SK-N-SH (cell line): ENCODE measurements around the gene TAMM41. TPM values are rescaled to one million over a fixed set of nuclear protein-coding genes. Genes with fewer than 3 reads are reported as not detected.
A peak's percentile ranks its signal among the peaks of the same experiment; 100 is the strongest.

ENCODE experiments used
- CTCF ChIA-PET: fragments of 300-600, 350-600 bp; formaldehyde crosslinking; extraction: SDS; loops from one replicate; lab custom pipeline; 2021; lab: Yijun Ruan, JAX
- POLR2A ChIA-PET: fragments of 350-600 bp; sonication (Branson Sonifier 250); formaldehyde crosslinking; extraction: SDS; loops from one replicate; lab custom pipeline; 2020; ENCODE audit warnings: antibody characterized with exemption, inconsistent platforms; lab: Yijun Ruan, JAX
- DNase-seq: peaks from one replicate; pipeline ENCODE4 v3.0.0; 2012
- H2AFZ ChIP-seq: fragments of 200-600 bp; sonication (generic); 2 replicates; pipeline ENCODE4 v1.8.1; 2016; ENCODE audit warnings: antibody characterized with exemption, mild to moderate bottlenecking, low read depth
- H3F3A ChIP-seq: fragments of 200-600 bp; sonication (generic); replicated peaks from 2 replicates; pipeline ENCODE3; 2016; ENCODE audit warnings: antibody characterized with exemption, mild to moderate bottlenecking; ENCODE audit not compliant: insufficient read depth
- H3K27ac ChIP-seq, 2 experiments: fragments of 200-500 bp in 1 of 2; fragments of 200-600 bp in 1 of 2; sonication (Bioruptor generic) in 1 of 2; sonication (generic), shearing (Covaris generic) in 1 of 2; 2 replicates each; pipeline versions ENCODE4 v1.5.1 to v1.6.1; 2014 to 2016; ENCODE audit warnings: low read depth in 2 of 2, inconsistent platforms in 1 of 2, low read length in 1 of 2, mild to moderate bottlenecking in 1 of 2, mixed read lengths in 1 of 2
- H3K27me3 ChIP-seq: fragments of 200-600 bp; sonication (generic), shearing (Covaris generic); 2 replicates; pipeline ENCODE4 v1.6.1; 2016; ENCODE audit warnings: mixed run types; ENCODE audit not compliant: insufficient read depth
- H3K36me3 ChIP-seq, 2 experiments: fragments of 200-500 bp in 1 of 2; fragments of 200-600 bp in 1 of 2; sonication (Bioruptor generic) in 1 of 2; sonication (generic) in 1 of 2; replicated peaks in 1 of 2; 2 replicates each; pipeline versions ENCODE3 to v1.5.1; 2014 to 2016; ENCODE audit warnings: low read length in 1 of 2, mild to moderate bottlenecking in 1 of 2; ENCODE audit not compliant: insufficient read depth in 2 of 2, control insufficient read depth in 1 of 2
- H3K4me1 ChIP-seq, 2 experiments: fragments of 200-500 bp in 1 of 2; fragments of 200-600 bp in 1 of 2; sonication (Bioruptor generic) in 1 of 2; sonication (generic), shearing (Covaris generic) in 1 of 2; 2 replicates each; pipeline versions ENCODE4 v1.5.1 to v1.6.1; 2014 to 2016; ENCODE audit warnings: low read depth in 1 of 2, low read length in 1 of 2, mixed run types in 1 of 2; ENCODE audit not compliant: insufficient read depth in 2 of 2, control insufficient read depth in 1 of 2
- H3K4me2 ChIP-seq: fragments of 200-600 bp; sonication (generic), shearing (Covaris generic); 2 replicates; pipeline ENCODE4 v1.6.1; 2017; ENCODE audit warnings: mixed run types
- H3K4me3 ChIP-seq, 2 experiments: fragments of 200-500 bp in 1 of 2; fragments of 200-600 bp in 1 of 2; sonication (Bioruptor generic) in 1 of 2; sonication (generic), shearing (Covaris generic) in 1 of 2; 2 replicates each; pipeline versions ENCODE4 v1.5.1 to v1.8.1; 2014 to 2016; ENCODE audit warnings: low read depth in 2 of 2, inconsistent platforms in 1 of 2, low read length in 1 of 2, mild to moderate bottlenecking in 1 of 2, mixed read lengths in 1 of 2, moderate library complexity in 1 of 2
- H3K79me2 ChIP-seq: fragments of 200-600 bp; sonication (generic); 2 replicates; pipeline ENCODE4 v1.8.1; 2017; ENCODE audit warnings: mild to moderate bottlenecking; ENCODE audit not compliant: insufficient read depth
- H3K9ac ChIP-seq: fragments of 200-600 bp; sonication (generic); 2 replicates; pipeline ENCODE4 v1.6.1; 2017; ENCODE audit warnings: mixed run types
- H3K9me2 ChIP-seq: fragments of 200-600 bp; sonication (generic); 2 replicates; pipeline ENCODE4 v1.6.1; 2017; ENCODE audit warnings: mixed run types
- H3K9me3 ChIP-seq: fragments of 200-600 bp; sonication (generic); 2 replicates; pipeline ENCODE4 v1.6.1; 2017; ENCODE audit warnings: mixed run types, mild to moderate bottlenecking, moderate library complexity
- H4K20me1 ChIP-seq: fragments of 200-600 bp; sonication (generic); 2 replicates; pipeline ENCODE4 v1.6.1; 2017; ENCODE audit warnings: mild to moderate bottlenecking, mixed run types; ENCODE audit not compliant: insufficient read depth
- CTCF ChIP-seq: fragments of 200-600 bp; sonication (generic); IDR thresholded peaks from 2 replicates; pipeline ENCODE4 v1.6.1; 2017; ENCODE audit warnings: antibody characterized with exemption, mild to moderate bottlenecking, moderate library complexity
- FOXJ3 ChIP-seq: sonication (generic); formaldehyde crosslinking; IDR thresholded peaks from 2 replicates; pipeline ENCODE4 v1.5.1; 2020; ENCODE audit warnings: mild to moderate bottlenecking, missing genetic modification reagents
- MAX ChIP-seq: IDR thresholded peaks from 2 replicates; pipeline ENCODE4 v1.4.0; 2012; ENCODE audit warnings: low read depth
- NFIC ChIP-seq: IDR thresholded peaks from 2 replicates; pipeline ENCODE4 v1.4.0; 2012; ENCODE audit warnings: borderline replicate concordance
- NRF1 ChIP-seq: IDR thresholded peaks from 2 replicates; pipeline ENCODE4 v1.6.1; 2012; ENCODE audit warnings: low read depth, mild to moderate bottlenecking, low read length
- PBX3 ChIP-seq: IDR thresholded peaks from 2 replicates; pipeline ENCODE4; 2012
- RAD21 ChIP-seq: IDR thresholded peaks from 2 replicates; pipeline ENCODE4 v1.6.1; 2012; ENCODE audit warnings: mild to moderate bottlenecking, low read length
- REST ChIP-seq: IDR thresholded peaks from 2 replicates; pipeline ENCODE4 v1.6.1; 2012; ENCODE audit warnings: mild to moderate bottlenecking, low read depth, low read length, moderate library complexity
- SMC3 ChIP-seq: IDR thresholded peaks from 2 replicates; pipeline ENCODE4 v1.6.1; 2012; ENCODE audit warnings: low read depth, low read length, improper control_type of control experiment
- TAF1 ChIP-seq: IDR thresholded peaks from 2 replicates; pipeline ENCODE4 v1.6.1; 2012; ENCODE audit warnings: low read depth, mild to moderate bottlenecking, low read length, moderate library complexity, borderline replicate concordance
- TCF12 ChIP-seq: IDR thresholded peaks from 2 replicates; pipeline ENCODE4 v1.4.0; 2012
- USF2 ChIP-seq: fragments of 150-350 bp; IDR thresholded peaks from 2 replicates; pipeline ENCODE4 v1.6.1; 2017; ENCODE audit warnings: antibody characterized with exemption, low read length, low read depth, borderline replicate concordance
- polyA plus RNA-seq, 3 experiments: library from polyadenylated mRNA; depleted of rRNA; stranded (reverse); fragments of >200 nt; gene quantifications; 2 replicates each; pipeline ENCODE4 v1.2.3, GENCODE V29; 2012

The TAMM41 gene
- polyA plus RNA-seq, 1 of the 3 experiments (the other 2 are of a cell fraction): 14.3 TPM

GRCh38 chr3:11844891-11845290 is 1.8 kb downstream of the TAMM41 start (continued):
- no peak for TF ChIP-seq MAX
- TF ChIP-seq PBX3: no peak
- no peak for TF ChIP-seq NRF1
- TF ChIP-seq TAF1: no peak
- TF ChIP-seq SMC3: no peak
- no peak for TF ChIP-seq CTCF

GRCh38 chr3:11835028-11835639 is 11.6 kb downstream of the TAMM41 start:
- H4K20me1 ChIP-seq: no peaks in the 10 kb centered on the region
- no peak overlapping the region for H3K4me2 ChIP-seq
- peak; percentile 44 for DNase-seq
- no peak overlapping the region for H3K4me3 ChIP-seq
- no peaks in the 10 kb centered on the region for H3K4me1 ChIP-seq
- H3K27ac ChIP-seq: no peak overlapping the region
- 0 out of 2 replicates have a peak, but pooled peaks cover 1% of the 10 kb centered on the region for H3K9me3 ChIP-seq
- H3K79me2 ChIP-seq: peaks cover under 1% of the 10 kb centered on the region; the same call in 1 of the 2 replicates
- TF ChIP-seq RAD21 (peak; percentile 70), CTCF (peak; percentile 71), SMC3 (peak; percentile 41), PBX3 (no peak), USF2 (no peak), REST (no peak), NFIC (no peak), FOXJ3 (CRISPR knock-in tag) (no peak), TCF12 (no peak)
- no peak overlapping the region for H2AFZ ChIP-seq
- ChIA-PET POLR2A (interaction anchor here (0.6 kb wide), 1 partner anchor 191 kb away, joined by 3 read pairs; the partner anchor contains the start of gene VGLL4), CTCF (interaction anchor here (0.6 to 3.2 kb wide), 22 partner anchors 9 to 456 kb away, joined by 3 to 19 read pairs (median 4); partner anchors contain the start of gene TAMM41)
- peaks cover 12% of the 10 kb centered on the region for H3F3A ChIP-seq
- no peaks in the 10 kb centered on the region for H3K27me3 ChIP-seq
- no peak overlapping the region for H3K9ac ChIP-seq
- no peaks in the 10 kb centered on the region for H3K9me2 ChIP-seq
- H3K36me3 ChIP-seq: peaks cover 59 to 62% of the 10 kb centered on the region in 2 experiments
